Skeletal muscle tissue (tissue), 4 donors: ENCODE measurements around the gene GLIPR2. TPM values are rescaled to one million over a fixed set of nuclear protein-coding genes. Genes with fewer than 3 reads are reported as not detected.

Experiments
- H3K27ac ChIP-seq: one replicate; pipeline ENCODE4 v1.7.0; 2013; ENCODE audit warnings: mild to moderate bottlenecking, low read depth, low read length, inconsistent platforms
- H3K27me3 ChIP-seq, 3 donors: one replicate each; pipeline ENCODE4 v1.7.0; 2013; ENCODE audit warnings: low read length in 3 of 3; ENCODE audit not compliant: control insufficient read depth in 3 of 3, insufficient read depth in 3 of 3
- H3K36me3 ChIP-seq, 3 donors: one replicate each; pipeline ENCODE4 v1.7.0; 2013; ENCODE audit warnings: low read length in 3 of 3; ENCODE audit not compliant: control insufficient read depth in 3 of 3, insufficient read depth in 3 of 3
- H3K4me1 ChIP-seq, 3 donors: one replicate each; pipeline ENCODE4 v1.7.0; 2013; ENCODE audit warnings: low read length in 3 of 3, mild to moderate bottlenecking in 3 of 3; ENCODE audit not compliant: control insufficient read depth in 3 of 3, insufficient read depth in 3 of 3
- H3K4me3 ChIP-seq, 3 donors: one replicate each; pipeline ENCODE4 v1.7.0; 2013; ENCODE audit warnings: low read length in 3 of 3
- H3K9ac ChIP-seq, 3 donors: one replicate each; pipeline ENCODE4 v1.7.0; 2013; ENCODE audit warnings: low read length in 3 of 3, mild to moderate bottlenecking in 3 of 3, moderate library complexity in 2 of 3, low read depth in 1 of 3
- H3K9me3 ChIP-seq, 3 donors: one replicate each; pipeline ENCODE4 v1.7.0; 2013; ENCODE audit warnings: low read length in 3 of 3; ENCODE audit not compliant: control insufficient read depth in 3 of 3
- total RNA-seq: library from RNA; depleted of rRNA; stranded (reverse); fragments of >200 nt; gene quantifications from one replicate; pipeline ENCODE4 v1.2.3, GENCODE V29; 2014
- donor health status: Osteomylitis.

Gene GLIPR2
- total RNA-seq, 1 donor from 2014 or later: 69.4 TPM

DNA sequence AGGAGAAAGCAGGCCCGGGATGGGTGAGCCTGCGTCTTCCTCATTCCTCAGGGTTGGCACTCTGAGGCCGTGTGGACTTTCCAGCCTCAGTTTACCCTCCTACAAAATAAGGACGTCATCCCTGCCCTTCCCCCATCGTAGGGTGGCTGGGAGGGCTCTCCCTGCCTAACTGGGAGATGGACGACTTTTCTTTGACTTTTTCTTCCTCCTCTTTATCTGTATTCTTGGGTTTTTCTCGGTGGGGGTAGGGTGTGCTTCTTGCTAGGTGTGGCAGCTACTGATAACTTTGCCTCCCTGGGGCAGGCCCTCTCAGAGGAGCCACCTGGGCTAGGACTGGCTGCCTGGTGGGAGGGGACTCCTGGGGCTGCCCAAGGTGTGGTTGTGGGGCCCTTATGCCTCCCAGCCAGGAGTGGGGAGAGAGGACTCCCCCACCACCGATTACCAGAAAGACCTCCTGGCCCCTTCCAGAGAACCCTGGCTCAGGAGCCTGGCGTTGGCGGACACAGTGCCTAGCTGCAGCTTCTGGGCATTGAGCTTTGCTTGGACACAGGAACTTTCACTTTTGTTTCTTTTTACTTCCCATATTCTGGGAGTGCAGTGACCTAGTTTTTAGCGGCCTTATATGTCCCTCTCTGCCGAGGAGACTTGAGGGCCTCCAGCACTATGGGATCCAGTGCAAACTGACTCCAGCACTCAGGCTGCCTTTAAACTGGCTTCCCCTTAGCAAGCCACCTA, 6.1 kb downstream of the GLIPR2 start:
- Histone ChIP-seq H3K4me1 (peaks cover 19 to 34% (median 33%) of the 10 kb centered on the region in 3 donors), H3K4me3 (peak overlapping the region; percentile 17 to 54 (median 41)), H3K27me3 (peaks cover 2 to 11% (median 3%) of the 10 kb centered on the region in 3 donors), H3K9ac (peak overlapping the region; percentile 15 to 62 (median 47)), H3K9me3 (peaks cover 0 to 3% (median 0%) of the 10 kb centered on the region in 3 donors), H3K27ac (peak overlapping the region; percentile 75), H3K36me3 (peaks cover 0 to 4% (median 0%) of the 10 kb centered on the region in 3 donors)

DNA sequence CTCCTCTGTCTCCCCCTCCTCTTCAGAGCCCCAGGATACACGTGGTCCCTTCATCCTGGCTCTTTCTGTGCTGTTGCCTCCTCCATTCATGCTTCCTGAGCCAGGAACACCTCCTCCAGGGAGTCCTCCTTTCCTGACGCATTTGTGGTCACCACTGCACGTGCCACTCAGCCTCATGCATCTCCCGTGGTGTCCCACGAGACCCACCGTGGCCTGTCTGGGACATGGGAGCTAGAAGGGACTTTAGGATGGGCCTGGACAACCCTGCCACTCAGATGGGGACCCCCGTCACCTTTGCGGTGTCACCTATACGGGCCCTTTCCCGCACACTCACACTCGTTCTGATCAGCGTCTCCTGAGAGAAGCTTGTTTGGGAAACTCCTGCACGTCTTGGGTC, 6.7 kb downstream of the GLIPR2 start:
- Histone ChIP-seq H3K36me3 (peaks cover 0 to 4% (median 0%) of the 10 kb centered on the region in 3 donors), H3K9ac (peak overlapping the region; percentile 15 to 50 (median 47)), H3K4me1 (peaks cover 18 to 35% (median 33%) of the 10 kb centered on the region in 3 donors), H3K27ac (peak overlapping the region; percentile 75), H3K9me3 (peaks cover 0 to 3% (median 0%) of the 10 kb centered on the region in 3 donors), H3K27me3 (peaks cover 0 to 8% (median 2%) of the 10 kb centered on the region in 3 donors), H3K4me3 (peak overlapping the region; percentile 17 to 45 (median 41))

DNA sequence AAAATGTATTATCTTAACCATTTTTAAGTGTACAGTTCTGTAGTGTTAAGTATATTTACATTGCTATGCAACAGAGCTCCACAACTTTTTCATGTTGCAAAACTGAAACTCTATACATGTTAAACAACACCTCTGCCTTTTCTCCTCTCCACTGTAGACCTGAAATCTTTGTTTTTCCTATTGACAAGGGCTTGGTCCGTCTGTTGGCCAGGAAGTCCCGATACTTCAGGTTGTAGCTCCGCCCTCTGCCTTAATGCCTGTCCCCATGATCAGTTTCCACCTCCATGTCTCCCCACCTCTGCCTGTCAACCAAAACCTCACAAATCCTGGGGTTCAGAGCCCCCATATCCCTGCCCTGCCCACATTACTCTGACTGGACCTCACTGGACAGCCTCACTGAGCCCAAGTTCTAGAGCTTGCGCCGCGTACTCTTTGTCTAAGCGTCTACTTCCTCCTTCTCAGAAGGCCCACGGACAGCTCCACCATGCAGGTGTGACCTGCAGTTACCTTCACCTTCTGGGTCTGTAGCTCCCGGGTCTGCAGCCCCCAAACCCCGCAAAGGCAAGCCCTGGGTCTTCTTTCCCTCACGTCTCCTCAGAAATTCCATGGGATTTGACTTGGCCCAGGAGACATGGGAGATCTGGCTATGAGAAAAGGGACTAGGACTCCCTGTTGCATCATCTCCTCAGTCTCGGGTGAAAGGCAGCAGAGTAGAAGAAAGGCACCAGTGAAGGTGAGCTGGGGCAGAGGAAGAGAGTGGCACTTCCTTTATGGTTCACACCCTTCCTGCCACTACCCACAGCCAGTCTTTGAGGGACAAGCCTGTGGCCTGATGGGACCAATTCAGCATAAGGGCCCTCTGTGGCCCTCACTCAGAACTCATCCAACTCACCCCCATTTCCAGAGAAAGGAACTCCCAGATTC, 8.0 kb downstream of the GLIPR2 start:
- H3K27me3 ChIP-seq: peaks cover 0 to 2% (median 0%) of the 10 kb centered on the region in 3 donors
- H3K36me3 ChIP-seq: peaks cover 0 to 4% (median 0%) of the 10 kb centered on the region in 3 donors
- H3K4me1 ChIP-seq: peaks cover 27 to 45% (median 40%) of the 10 kb centered on the region in 3 donors
- H3K27ac ChIP-seq: no peak overlapping the region
- peaks cover 0 to 3% (median 0%) of the 10 kb centered on the region in 3 donors for H3K9me3 ChIP-seq
- no peak overlapping the region for H3K4me3 ChIP-seq
- no peak overlapping the region for H3K9ac ChIP-seq

DNA sequence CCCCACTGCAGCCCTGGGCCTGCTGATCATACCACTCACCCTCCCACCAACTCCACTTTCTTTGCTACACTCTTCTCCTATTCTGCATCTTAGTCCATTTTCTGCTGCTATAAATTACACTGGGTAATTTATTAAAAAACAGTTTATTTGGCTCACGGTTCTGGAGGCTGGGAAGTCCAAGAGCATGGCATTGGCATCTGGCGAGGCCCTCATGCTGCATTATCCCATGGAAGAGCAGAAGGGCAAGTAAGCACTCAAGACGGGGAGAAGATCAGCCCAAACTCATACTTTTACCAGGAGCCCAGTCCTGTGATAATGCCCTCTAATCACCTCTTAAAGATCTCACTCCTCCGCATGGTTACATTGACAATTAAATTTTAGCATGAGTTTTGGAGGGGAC, 9.4 kb downstream of the GLIPR2 start:
- peaks cover 0 to 4% (median 2%) of the 10 kb centered on the region in 3 donors for H3K36me3 ChIP-seq
- no peak overlapping the region for H3K27ac ChIP-seq
- H3K4me1 ChIP-seq: peaks cover 26 to 41% (median 40%) of the 10 kb centered on the region in 3 donors

DNA sequence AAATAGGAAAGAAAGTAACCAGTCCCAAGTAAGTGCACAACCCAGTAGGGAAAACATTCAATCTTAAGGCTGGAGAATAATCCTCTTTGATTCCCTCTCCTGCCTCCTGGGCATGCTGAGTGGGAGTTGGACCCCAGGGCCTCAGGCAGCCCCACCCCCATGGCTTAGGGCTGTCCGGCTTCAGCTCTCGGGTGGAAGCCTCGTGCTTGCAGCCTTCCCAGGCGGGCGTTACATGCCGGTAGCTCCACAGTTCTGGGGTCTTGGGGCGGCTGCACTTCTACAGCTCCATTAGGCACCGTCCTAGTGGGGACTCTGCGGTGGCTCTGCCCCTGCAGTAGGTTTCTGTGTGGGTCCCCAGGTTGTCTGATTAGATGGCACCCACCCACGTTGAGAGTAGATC, 10.1 kb downstream of the GLIPR2 start:
- no peak overlapping the region for H3K27ac ChIP-seq

More for the DNA sequence above, 9.4 kb downstream of the GLIPR2 start:
- peaks cover 0 to 2% (median 0%) of the 10 kb centered on the region in 3 donors for H3K27me3 ChIP-seq
- H3K4me3 ChIP-seq: no peak overlapping the region
- no peak overlapping the region for H3K9ac ChIP-seq
- H3K9me3 ChIP-seq: peaks cover 0 to 3% (median 0%) of the 10 kb centered on the region in 3 donors

DNA sequence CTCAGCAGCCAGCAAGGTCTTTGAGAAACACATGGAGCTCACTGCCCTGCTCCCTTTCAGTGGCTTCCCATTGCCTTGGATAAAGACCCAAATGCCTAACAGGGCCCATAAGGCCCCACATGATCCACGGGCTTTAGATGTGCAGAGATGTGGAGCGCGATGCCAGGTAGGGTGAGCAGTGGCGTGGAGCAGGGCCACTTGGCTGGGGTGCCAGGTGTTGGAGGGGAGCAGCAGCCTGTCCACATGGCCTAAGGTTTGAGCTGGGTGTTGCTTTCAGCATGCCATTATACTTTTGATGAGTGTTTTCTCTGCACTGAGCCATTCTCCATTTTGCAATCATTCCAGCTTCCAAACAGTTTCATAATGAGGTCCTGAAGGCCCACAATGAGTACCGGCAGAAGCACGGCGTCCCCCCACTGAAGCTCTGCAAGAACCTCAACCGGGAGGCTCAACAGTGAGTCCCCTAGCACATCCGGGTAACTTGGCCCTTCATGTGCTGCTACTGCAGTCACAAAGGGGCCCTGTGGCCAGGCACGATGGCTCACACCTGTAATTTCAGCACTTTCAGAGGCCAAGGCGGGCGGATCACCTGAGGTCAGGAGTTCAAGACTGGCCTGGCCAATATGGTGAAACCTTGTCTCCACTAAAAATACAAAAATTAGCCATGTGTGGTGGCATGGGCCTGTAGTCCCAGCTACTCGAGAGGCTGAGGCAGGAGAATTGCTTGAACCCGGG, 11.1 kb downstream of the GLIPR2 start:
- Histone ChIP-seq H3K9ac (no peak overlapping the region), H3K4me1 (peaks cover 24 to 33% (median 32%) of the 10 kb centered on the region in 3 donors)

More for the DNA sequence above, 10.1 kb downstream of the GLIPR2 start:
- Histone ChIP-seq H3K9me3 (peaks cover 0 to 3% (median 0%) of the 10 kb centered on the region in 3 donors), H3K4me1 (peaks cover 27 to 40% (median 40%) of the 10 kb centered on the region in 3 donors), H3K36me3 (peaks cover 0 to 4% (median 2%) of the 10 kb centered on the region in 3 donors), H3K27me3 (peaks cover 0 to 2% (median 0%) of the 10 kb centered on the region in 3 donors), H3K9ac (no peak overlapping the region), H3K4me3 (no peak overlapping the region)

DNA sequence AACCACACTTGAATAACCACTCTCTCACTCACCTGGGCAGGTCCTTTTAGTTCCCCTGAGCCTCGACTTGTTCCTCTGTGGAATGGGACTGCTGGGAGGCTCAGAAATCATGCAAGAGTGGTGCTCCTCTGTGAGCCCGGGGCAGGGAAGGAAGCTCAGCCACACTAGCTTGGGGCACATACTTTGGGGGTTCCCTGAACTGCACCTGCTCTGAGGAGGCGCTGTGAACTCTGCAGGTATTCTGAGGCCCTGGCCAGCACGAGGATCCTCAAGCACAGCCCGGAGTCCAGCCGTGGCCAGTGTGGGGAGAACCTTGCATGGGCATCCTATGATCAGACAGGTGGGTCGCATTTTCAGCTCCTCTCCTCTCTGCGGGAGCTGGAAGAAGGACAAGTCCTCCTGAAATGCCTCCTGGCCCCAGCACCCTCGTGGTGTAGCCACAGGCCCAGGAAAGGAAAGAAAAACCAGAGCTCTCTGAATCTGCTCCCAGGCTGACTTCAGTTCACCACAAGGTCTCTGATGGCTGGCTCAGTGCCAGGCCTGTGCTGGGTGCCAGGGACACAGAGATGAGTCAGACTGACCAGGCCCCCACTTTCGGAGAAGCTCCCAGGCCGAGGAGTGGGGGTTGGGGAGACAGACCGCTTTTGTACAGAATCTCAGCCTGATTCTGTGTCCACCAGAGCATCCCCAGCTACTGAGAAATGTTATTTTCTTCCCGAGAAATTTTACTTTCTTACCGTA, 11.9 kb downstream of the GLIPR2 start:
- peaks cover 0 to 3% (median 0%) of the 10 kb centered on the region in 3 donors for H3K9me3 ChIP-seq
- peak overlapping the region in 1 of 3 donors; percentile 16 for H3K9ac ChIP-seq
- H3K4me3 ChIP-seq: no peak overlapping the region
- peaks cover 0 to 4% (median 2%) of the 10 kb centered on the region in 3 donors for H3K36me3 ChIP-seq
- H3K4me1 ChIP-seq: peaks cover 19 to 27% (median 25%) of the 10 kb centered on the region in 3 donors
- no peaks in the 10 kb centered on the region for H3K27me3 ChIP-seq
- peak overlapping the region; percentile 61 for H3K27ac ChIP-seq

More for the DNA sequence above, 11.1 kb downstream of the GLIPR2 start:
- H3K27me3 ChIP-seq: no peaks in the 10 kb centered on the region
- H3K36me3 ChIP-seq: peaks cover 0 to 4% (median 2%) of the 10 kb centered on the region in 3 donors
- peaks cover 0 to 3% (median 0%) of the 10 kb centered on the region in 3 donors for H3K9me3 ChIP-seq
- H3K4me3 ChIP-seq: no peak overlapping the region
- H3K27ac ChIP-seq: no peak overlapping the region

DNA sequence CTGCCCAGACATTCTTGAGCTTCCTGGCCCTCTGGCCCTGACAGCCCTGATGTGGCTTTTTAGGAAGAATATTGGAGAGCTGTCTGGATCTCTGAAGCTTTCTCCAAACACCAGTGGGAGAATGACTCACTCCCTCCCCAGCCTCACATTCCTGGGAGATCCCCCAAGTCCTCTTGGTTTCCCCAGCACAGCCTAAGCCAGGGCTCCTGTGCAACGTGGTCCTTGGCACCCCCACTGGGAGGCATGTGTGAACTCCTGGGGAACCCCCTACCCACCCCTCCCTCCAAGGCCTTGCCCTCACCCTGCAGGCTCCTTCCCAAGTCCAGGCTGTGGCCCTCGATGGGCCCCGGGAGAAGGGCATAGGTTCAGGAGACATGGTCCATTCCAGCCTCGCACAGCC, 12.7 kb downstream of the GLIPR2 start:
- Histone ChIP-seq H3K4me1 (peaks cover 21 to 27% (median 25%) of the 10 kb centered on the region in 3 donors), H3K4me3 (no peak overlapping the region), H3K27me3 (no peaks in the 10 kb centered on the region), H3K9ac (no peak overlapping the region), H3K36me3 (peaks cover 0 to 4% (median 2%) of the 10 kb centered on the region in 3 donors), H3K27ac (peak overlapping the region; percentile 41), H3K9me3 (peaks cover 0 to 3% (median 0%) of the 10 kb centered on the region in 3 donors)
